CD4-positive, alpha-beta T cell treated with Interleukin-15 for 4 hours (primary cell): ENCODE data around the gene SPRING1.

Experiments
- DNase-seq: peaks from one replicate; pipeline ENCODE4 v3.0.0-alpha.2; 2020; ENCODE audit warnings: low spot score

SPRING1 gene

GRCh38 chr12:116739381-116739887, 1.6 kb upstream of the SPRING1 start:
- no peak for DNase-seq

- no peak for DNase-seq
Observed at GRCh38 chr12:116736962-116737773, 701 bp downstream of the SPRING1 start.

GRCh38 chr12:116735951-116736599, 1.8 kb downstream of the SPRING1 start:
- DNase-seq, result no peak

- DNase-seq, result no peak
Observed at GRCh38 chr12:116735084-116735483, 2.8 kb downstream of the SPRING1 start.

GRCh38 chr12:116734156-116734768, 3.6 kb downstream of the SPRING1 start:
- DNase-seq, result no peak

GRCh38 chr12:116731801-116732200, 6.1 kb downstream of the SPRING1 start:
- DNase-seq, result no peak

GRCh38 chr12:116727891-116728290, 10.0 kb downstream of the SPRING1 start:
- no peak for DNase-seq

- no peak for DNase-seq
Observed at GRCh38 chr12:116727261-116727660, 10.6 kb downstream of the SPRING1 start.

GRCh38 chr12:116726694-116727093, 11.2 kb downstream of the SPRING1 start:
- no peak for DNase-seq

- no peak for DNase-seq
Observed at GRCh38 chr12:116722245-116722644, 15.6 kb downstream of the SPRING1 start.

- DNase-seq, result no peak
Observed at GRCh38 chr12:116719731-116720528, 17.9 kb downstream of the SPRING1 start.

GRCh38 chr12:116718655-116719454, 19.0 kb downstream of the SPRING1 start:
- no peak for DNase-seq

GRCh38 chr12:116717466-116718437, 20.1 kb downstream of the SPRING1 start:
- DNase-seq, result no peak

GRCh38 chr12:116714175-116714574, 23.7 kb downstream of the SPRING1 start:
- no peak for DNase-seq

GRCh38 chr12:116713527-116713926, 24.3 kb downstream of the SPRING1 start:
- no peak for DNase-seq

- no peak for DNase-seq
Observed at GRCh38 chr12:116712458-116713303, 25.2 kb downstream of the SPRING1 start.

- no peak for DNase-seq
Observed at GRCh38 chr12:116710370-116711150, 27.3 kb downstream of the SPRING1 start.

GRCh38 chr12:116709768-116710167, 28.1 kb downstream of the SPRING1 start:
- no peak for DNase-seq
